GM10248 (cell line): ENCODE data around the gene PLXNB2.

ENCODE experiments used
- CTCF ChIA-PET: fragments of 300-600 bp; sonication (Branson Sonifier 250); formaldehyde crosslinking; extraction: SDS; loops from one replicate; lab custom pipeline; 2021; ENCODE audit warnings: antibody characterized with exemption; lab: Yijun Ruan, JAX
- POLR2A ChIA-PET: fragments of 350-650 bp; sonication (Branson Sonifier 250); formaldehyde crosslinking; extraction: SDS; loops from one replicate; lab custom pipeline; 2020; ENCODE audit warnings: antibody characterized with exemption; lab: Yijun Ruan, JAX
- DNase-seq: peaks from one replicate; pipeline ENCODE4 v3.0.0; 2012; ENCODE audit errors: extremely low spot score
- CTCF ChIP-seq: IDR thresholded peaks from 2 replicates; pipeline ENCODE4 v1.5.1; 2012; ENCODE audit warnings: mild to moderate bottlenecking, low read depth; ENCODE audit errors: extremely low read depth, missing control alignments, control extremely low read depth

Gene PLXNB2

DNA sequence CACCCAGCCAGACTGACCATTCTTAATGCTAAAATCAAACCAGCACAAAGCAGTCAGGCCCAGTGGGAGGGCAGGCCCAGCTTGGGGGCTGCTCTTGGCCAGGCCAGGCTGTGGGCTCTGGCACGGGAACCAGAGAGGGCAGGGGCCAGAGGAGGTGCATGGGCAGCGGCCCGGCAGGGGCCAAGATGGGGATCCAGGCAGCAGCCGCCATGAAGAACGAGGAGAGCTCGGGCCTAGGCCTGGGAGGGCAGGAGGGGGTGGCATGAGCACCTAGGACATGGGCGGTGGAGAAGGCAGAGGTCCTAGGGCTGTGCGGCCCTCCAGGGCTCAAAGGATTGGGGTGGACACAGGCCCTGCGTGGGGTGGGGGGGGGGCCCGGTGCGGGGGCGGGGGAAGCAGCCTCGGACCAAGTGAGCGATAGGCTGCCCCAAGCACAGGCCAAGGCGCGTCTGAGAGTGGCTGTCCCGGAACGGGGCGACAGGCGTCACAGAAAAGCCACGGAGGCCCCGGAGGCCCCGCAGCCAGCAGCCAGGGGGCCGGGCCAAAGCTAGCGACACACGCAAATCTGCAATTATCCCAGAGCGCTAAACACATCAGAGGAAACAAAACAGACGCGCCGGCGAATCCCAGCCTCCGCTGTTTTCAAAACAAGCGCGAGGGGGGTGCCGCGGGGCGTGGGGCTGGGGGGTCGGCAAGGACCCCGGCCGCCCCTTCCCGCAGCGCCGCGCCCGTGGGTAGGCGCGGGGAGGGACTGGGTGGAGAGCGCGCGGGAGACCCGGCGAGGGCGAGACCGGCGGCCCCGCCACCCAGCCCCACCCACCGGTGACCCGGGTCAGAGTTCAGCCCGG, 8.3 kb downstream of the PLXNB2 start:
- CTCF ChIA-PET: interaction anchor here (1.4 to 4.0 kb wide), 4 partner anchors 9 to 28 kb away, joined by 3 to 12 read pairs (median 6); partner anchors contain the start of gene DENND6B

DNA sequence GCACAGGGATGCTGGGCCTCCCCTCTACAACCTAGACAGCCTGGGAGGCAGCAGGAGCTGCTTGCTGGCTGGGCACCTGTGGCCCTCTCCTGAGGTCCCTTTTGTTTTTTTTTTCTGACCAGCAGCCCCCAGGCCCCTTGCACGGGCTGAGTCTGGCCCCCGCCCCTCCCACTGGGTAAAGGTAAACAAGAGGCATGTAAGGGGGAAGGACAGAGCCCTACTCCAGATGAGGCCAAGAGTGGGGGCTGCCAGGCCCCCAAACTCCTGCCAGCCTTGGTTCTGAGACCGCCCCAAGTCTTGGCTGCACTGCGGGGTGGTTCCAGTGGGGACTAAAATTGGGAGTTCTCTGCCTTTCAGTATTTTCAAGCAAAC, 9.2 kb downstream of the PLXNB2 start:
- ChIA-PET POLR2A (interaction anchor here (1.3 kb wide), 1 partner anchor 11 kb away, joined by 4 read pairs; no protein-coding TSS in a partner anchor), CTCF (interaction anchor here (1.3 to 8.4 kb wide), 5 partner anchors 8 to 44 kb away, joined by 3 to 68 read pairs (median 8); partner anchors contain the start of gene DENND6B)
- TF ChIP-seq CTCF: no peak
- DNase-seq: no peak

More for the DNA sequence above, 8.3 kb downstream of the PLXNB2 start:
- no peak for DNase-seq
- POLR2A ChIA-PET: no interaction called here
- TF ChIP-seq CTCF: no peak

DNA sequence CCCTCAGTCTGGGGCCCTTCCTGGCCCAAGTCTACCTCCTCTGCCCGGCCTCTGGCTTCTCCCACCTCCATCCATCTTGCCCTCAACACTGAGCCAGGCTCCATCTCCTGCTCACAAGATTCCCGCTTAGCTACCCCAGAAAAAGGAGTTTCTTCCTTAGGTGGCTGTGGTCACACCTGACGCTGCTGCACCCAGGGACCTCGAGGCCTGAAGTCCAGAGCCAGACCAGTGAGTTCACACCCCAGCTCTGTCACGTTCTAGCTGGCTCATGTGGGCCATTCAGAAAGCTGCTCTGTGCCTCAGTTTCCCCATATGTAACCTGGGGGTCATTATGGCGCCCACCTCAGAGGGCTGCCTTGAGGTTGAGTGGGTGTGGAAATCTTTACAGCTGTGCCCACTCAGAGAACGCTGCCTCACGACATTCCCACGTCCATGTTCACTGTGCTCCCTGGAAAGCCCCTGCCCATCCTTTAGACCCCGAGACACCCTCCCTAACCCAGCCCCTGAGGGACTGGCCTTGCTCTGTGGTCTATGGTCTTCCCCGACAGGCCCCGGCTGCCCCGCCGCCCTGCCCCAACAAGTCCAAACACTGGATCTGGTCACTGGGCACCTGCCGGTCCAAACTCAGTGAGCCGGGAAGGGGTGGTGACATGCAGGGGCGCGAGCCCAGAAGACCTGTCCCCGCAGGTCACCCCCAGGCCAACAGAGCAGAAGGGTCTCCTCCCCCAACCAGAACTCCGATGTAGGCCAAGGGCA, 9.8 kb downstream of the PLXNB2 start:
- CTCF ChIA-PET: interaction anchor here (1.3 to 8.4 kb wide), 4 partner anchors 9 to 44 kb away, joined by 3 to 68 read pairs (median 9); partner anchors contain the start of gene DENND6B
- no peak for TF ChIP-seq CTCF
- POLR2A ChIA-PET: interaction anchor here (1.3 kb wide), 1 partner anchor 11 kb away, joined by 4 read pairs; no protein-coding TSS in a partner anchor
- no peak for DNase-seq

DNA sequence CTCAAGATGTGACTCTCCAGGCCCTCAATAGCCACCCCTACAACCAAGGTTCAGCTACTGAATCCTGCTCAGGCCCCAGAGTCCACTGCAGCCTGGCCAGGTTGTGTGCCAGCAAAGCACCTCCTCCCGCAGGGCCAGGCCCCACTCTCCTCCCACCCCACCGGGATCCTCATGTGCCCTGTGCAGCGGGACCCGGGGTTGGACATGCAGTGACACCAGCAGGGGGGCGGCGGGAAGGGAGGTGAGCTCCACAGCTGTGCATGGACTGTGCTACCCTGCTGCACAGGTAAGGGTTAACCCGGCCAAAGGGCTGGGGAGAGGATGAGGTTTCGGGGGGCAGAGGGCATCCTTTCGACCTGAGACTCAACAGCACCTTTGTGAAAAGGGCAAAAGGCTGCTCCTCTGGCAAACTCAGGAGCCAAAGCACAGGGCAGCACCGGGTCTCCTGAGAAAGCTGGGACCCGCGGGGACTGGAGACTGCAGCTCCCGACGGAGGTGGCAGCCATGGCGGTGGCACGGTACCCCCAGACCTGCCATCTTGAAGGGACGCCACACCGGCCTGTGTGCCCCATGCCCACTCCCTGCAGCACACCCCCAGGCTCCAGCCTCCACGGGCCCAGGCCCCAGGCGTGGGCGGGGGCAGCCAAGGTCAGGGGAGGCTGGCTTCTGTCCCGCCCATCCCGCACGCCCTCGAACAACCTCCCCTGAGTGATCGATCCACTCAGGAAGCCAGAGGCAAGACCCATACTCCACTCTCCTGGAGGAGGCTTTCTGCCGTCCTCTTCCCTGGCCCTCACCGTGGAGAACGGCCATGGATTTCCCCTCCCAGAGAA, 10.6 kb downstream of the PLXNB2 start:
- POLR2A ChIA-PET: no interaction called here
- no peak for TF ChIP-seq CTCF
- DNase-seq: no peak
- CTCF ChIA-PET: interaction anchor here (1.3 to 8.4 kb wide), 4 partner anchors 9 to 45 kb away, joined by 3 to 68 read pairs (median 9); partner anchors contain the start of gene DENND6B

- ChIA-PET POLR2A (no interaction called here), CTCF (interaction anchor here (0.7 to 8.4 kb wide), 8 partner anchors 9 to 33 kb away, joined by 3 to 68 read pairs (median 3); no protein-coding TSS in a partner anchor)
- no peak for TF ChIP-seq CTCF
Measured at GRCh38 chr22:50294319-50294656, 13.2 kb downstream of the PLXNB2 start.

More at GRCh38 chr22:50294319-50294656, 13.2 kb downstream of the PLXNB2 start:
- no peak for DNase-seq
